Medulla oblongata (tissue), 1 donor: ENCODE data around the gene PLCH2.
A peak's percentile ranks its signal among the peaks of the same experiment; 100 is the strongest.

Source experiments
- DNase-seq: peaks from one replicate; pipeline ENCODE4 v3.0.0-alpha.2; 2015; ENCODE audit errors: extremely low spot score

PLCH2 gene

DNA sequence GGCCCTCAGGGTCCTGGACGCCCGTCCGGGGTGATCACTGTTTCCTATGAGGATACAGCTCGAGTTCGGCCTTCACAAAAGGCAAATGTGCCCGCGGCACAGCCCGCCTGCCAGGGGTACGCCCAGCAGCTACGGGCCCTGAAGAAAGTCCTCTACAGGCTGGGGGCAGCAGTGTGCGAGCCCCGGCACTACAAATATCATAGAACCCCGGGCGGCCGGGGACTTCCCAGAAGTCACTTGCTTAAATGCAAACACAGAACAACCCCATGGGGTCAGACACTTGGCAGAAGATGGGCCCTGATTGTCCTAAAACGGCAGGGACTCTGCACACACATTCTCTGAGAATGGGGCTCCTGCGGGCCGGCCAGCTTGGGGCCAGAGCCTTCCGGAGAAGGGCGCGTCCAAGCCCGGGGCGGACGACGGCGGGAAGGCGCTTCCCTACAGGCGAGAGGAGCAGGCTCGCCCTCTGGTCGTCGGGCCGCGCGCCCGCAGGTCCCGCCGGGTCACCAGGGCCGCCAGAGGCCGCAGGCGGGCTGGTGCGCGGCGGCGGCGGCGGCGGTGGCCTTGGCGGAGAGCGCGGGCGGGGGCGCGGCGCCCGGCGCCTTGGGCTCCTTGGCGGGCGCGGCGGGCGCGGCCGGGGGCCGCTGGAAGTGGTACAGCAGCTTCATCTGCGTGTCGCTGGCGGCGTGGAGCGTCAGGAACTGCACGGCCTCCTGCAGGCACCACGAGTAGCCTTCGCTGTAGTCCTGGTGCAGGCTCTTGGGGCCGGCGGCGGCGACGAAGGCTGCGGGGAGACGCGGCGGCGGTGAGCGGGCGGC lies 53.1 kb downstream of the PLCH2 start:
- DNase-seq: no peak

DNA sequence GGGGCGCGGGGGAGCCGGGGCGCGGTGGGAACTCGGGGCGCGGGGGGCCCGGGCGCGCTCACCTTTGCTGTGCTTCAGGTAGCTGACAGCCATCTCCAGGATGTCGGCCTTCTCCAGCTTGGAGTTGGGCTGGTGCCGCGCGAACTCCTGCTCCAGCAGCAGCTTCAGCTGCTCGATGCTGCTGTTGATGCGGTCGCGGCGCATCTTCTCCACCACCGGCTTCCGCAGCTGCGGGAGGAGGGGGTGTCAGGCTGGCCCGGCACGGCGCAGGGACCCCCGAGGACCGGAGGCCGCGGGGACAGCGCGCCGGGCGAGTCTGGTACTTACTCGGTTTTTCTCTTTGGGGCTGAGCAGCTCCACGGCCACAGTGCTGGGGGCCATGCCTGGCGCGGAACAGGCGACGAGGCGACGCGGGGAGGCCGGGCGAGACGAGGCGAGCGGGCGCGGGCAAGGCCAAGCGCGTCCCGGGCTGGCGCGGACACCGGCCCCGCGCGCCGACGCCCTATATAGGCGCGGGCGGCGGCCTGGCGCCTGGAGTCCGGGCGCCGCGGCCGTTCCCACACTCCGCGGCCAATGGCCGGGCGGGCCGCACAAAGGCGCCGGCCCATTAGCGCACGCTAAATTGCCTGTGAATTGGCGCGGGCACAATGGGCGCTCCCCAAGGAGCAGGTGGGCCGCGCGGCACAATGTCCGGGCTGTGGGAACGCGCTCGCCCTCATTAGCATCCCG lies 53.9 kb downstream of the PLCH2 start, which contains the start of gene HES5:
Gene HES5, minus strand, starts transcription at position 480 of the 729 bp plus-strand sequence. Its CDS starts 99 bp downstream, at position 381.
- no peak for DNase-seq

DNA sequence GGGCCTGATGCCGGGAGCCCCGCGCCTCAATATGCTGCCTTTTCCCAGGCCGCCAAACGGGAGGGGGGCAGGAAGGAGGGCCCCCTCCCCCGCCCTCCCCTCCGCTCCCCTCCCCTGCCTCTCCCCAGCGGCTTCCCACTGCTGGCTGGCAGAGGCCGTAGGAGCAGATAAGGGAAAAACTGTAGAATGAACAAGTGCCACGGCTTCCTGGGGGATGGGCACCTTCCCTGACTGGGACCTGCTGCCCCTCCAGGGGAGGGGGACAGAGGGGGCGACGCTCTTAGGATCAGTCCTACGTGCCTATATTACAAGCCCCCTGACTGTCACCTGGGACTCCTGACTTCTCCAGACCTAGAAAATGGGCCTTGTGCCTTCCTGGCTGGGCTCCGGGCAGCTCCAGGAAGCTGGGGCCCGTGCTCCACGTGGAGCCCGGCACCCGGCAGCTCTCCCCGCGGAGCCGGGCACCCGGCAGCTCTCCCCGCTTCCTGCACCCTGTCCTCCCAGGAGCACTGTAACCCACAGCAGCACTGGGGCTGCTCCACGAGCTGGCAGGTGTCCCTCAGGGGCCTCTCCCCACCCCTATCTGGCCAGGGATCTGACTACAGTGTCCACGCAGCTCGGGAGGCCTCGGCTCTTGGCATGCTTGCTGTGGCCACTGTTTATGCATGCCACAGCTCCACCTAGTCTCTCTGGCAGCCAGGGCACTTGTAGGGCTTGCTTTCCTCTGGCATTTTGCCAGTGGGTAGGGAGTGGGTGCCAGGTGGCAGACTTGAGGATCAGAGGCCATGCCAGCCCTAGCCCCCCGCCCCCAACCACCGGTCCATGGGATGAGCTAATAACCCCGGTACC lies 54.6 kb downstream of the PLCH2 start:
- DNase-seq: no peak

DNA sequence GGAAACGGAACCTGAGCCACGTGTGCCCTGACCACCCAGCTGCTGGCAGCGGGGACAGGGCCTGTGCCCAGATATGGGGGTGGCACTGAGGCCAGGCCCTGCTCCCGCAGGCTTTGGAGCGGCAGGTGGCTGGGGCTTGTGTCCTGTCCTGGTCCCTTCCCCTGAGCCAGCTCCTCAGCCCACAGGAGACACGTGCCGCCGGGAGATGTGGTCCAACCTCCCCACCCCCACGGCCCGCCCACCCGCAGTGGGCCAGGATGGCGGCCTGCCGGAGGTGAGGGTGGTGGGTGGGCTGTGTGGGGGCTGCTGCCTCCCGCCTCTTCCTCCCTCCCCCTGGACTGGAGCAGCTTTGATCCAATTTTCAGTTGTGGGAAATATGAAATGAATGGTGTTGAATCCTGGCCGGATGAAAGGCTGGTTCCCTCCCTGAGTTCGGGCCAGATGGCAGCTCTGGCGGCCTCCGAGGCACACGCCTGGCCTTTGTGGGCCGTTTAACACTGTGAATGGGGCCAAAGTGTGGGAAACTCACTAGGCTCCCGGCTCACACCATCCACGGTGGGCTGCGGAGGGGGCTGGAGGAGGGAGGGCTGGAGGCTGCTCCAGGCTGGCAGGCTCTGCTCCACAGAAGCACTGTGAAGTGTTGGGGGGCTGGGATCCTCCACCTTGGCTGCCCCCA lies 56.5 kb downstream of the PLCH2 start:
- no peak for DNase-seq

DNA sequence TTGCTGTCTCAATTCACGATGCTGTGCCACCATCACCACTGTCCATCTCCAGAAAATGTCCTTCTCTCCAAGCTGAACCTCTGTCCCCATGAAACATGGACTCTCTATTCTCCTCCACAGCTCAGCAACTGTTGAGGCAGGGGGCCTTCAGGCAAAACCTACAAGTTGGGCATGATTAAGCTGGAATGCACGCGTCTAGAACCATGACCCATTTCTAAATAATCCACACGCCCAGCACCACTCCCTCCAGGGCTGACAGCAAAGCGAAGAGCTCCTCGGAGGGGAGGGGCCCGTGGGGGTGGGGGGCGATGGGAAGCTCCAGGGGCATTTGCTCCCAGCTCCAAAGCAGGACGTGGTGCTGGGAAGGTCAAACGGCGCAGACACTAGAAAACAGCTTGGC lies 57.3 kb downstream of the PLCH2 start:
- DNase-seq: no peak

DNA sequence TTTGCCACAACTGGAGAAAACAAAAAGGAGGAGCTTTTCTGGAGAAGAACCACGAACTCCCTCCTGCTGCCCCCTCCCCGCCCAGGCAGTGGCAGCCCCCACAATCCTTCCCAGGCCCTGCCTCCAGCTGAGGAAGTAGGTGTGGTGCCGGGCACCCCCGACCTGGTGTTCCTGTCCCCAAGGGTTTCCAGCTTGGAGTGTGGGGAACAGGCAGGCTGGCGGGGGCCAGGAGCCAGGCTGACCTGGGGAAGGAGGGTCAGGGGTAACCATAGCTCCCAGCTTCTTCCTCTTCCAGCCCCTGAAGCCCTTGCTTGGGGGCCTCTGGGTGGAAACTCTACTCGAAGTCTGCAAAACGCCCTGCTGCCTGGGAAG lies 58.2 kb downstream of the PLCH2 start:
- no peak for DNase-seq

DNA sequence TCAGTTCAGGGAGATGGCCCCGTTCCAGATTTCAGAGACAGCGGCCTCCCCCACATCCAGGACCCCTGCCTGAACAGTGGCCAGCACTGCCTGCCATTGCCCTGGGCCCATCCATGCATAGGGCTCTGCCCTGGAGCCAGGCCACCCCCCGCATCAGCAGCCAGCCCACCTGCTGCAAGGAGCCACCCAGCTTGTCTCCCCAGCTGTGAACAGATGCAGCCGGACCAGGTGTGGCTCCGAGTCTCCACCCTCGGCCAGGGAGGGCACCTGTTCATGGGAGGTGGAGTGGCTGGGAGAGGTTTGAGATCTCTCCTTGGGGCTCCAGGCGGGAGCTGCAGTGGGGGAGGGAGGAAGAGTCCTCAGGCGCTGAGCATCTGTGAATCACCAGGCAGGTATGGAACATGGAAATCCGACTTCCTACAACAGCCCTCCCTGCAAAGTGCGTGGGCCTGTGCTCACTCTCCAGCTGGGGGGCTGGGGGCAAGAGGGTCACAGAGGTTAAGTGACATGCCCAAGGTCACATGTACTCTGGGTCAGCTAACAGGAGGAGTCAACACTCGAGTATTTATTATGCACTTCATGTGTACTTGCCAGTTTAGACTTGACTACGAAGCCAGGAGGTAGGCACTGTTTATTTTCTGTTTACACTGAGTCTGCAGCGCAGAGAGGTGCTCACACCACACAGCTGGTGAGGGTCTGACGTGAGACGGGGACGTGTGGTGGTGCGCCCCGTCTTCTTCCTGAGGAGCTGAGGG lies 58.8 kb downstream of the PLCH2 start:
- DNase-seq: no peak

DNA sequence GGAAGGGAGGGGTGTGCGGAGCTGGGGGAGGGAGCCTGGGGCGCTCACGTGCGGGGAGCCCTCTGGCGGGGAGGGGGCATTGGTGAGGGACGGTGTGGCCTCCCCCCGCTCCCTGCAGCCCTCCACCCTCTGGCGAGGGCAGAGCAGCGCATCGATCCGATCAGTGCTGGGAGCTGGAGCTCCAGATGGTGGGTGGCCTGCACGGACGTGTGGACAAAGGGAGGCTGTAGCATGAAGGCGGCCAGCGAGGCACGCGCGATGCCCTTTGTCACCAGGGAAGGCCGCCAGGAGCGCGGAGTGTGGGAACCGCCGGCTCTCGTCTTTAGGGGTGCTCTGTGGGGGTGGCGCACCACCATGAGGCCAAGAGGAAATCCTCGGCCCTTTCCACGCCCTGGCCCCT lies 59.4 kb downstream of the PLCH2 start:
- DNase-seq: no peak

DNA sequence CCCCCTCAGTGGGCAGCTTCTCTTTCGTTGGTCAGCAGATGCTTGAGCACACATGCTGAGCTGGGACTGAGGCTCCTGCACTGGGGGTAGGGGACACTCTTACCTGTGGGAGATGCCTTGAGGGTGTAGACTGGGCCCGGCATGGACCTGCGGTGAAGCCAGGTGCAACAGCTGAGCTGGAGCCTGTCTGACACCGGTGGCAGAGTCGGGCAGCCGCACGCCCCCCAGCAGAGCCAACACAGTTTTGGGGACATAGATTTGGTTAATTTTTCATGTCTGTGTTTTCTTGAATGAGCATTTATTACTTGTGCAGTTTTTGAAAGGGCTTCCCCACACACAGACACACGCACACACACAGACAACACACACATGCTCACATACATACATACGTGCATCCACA lies 59.9 kb downstream of the PLCH2 start:
- DNase-seq: no peak

DNA sequence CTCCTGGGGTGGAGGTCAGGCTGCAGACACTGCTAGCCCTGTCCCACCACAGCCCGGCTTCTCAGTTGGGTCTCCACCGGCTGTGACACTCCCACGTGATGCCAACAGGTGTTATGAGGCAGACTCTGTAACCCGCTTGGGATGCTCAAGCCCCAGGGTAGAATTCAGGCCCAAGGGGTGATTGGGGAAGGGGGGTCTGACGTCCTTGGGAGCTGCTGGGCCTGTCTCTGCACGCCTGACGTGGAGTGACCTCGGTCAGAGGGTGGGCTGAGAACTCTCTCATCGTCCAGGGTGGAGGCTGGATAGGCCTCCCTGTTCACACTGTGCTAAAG lies 61.7 kb downstream of the PLCH2 start:
- DNase-seq: no peak

DNA sequence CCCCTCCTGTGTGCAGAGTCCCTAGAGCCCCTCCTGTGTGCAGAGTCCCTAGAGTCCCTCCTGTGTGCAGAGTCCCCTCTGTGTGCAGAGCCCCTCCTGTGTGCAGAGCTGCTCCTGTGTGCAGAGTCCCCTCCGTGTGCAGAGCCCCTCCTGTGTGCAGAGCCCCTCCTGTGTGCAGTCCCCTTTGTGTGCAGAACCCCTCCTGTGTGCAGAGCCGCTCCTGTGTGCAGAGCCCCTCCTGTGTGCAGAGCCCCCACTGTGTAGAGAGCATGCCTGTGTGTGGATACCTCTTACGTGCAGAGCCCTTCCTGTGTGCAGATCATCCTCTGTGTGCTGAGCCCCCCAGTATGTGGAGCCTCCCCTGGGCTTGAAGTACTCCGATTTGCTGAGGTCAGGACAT lies 62.3 kb downstream of the PLCH2 start:
- DNase-seq: no peak

DNA sequence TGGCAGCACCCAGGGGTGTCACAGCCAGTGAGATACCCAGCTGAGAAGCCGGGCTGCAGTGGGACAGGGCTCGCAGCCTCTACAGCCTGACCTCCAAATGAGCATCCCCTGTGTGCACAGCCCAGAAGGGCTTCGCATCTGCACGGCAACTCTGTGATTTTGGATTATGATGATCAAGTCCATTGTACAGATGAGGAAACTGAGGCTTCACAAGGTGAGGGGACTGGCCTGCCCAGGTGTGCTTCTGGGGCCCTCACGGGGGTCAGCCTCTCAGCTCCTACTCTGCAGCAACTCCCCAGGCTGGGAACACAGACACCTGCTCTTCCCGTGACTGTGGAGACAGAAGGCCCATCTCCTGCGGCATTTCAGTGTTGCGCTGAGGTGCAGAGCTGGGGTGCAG lies 62.8 kb downstream of the PLCH2 start:
- DNase-seq: no peak

DNA sequence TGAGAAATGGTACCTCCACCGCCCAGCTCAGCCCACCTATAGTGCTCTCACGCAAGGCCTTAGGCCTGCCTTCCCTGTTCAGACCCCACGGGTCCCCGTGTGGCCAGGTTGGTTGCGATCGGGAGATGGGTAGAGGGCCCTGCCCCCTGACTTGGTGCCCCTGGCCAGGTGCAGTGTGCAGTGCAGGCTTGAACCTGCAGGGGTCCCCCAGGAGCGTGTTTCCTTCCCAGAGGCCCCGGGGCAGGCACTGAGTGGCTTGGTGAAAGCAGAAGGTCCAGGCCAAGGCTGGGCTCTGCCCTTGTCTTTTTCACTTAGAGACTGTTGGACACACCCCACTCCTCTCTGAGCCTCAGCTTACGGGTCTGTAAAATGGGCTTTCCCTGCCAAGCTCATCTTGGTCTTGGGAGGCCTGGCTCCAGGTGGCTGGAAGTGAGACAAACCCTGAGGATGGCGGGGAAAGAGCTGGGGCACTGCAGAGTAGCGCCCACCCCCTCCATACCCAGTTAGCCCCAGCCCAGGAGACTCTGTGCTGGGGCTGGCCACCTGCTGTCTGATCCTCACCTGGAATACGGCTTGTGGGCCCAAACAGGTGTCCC lies 63.3 kb downstream of the PLCH2 start:
- DNase-seq: no peak

DNA sequence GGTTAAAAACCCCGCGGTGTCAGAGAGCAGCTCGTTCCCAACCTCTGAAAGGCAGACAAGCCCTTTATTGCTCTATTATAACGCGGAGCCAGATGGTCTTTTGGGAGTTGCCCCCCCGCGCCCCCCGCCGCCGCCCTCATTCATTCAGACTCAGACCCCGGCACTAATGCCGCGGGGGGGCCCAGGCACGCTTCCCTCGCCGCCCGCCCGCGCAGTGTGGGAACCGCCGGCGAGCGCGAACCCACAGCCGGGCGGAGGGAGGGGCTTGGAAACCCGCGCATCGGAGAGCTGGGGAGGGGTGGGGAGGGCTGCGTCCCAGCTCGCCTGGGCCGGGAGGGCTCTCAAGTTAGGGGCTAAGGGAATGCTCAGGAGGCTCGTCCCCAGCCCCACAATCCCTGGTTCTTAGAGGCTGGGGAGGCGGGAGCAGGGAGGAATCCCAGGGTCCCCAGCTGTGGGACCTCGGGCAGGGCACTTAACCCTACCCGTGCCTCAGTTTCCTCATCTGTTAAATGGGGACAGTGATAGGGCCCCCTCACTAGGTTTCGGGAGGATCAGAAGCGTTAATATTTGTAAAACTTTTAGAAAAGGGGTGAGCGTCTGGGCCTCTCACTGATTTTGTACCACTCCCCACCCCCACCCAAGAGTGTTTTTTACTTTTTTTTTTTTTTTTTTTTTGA lies 64.9 kb downstream of the PLCH2 start:
- DNase-seq: no peak

DNA sequence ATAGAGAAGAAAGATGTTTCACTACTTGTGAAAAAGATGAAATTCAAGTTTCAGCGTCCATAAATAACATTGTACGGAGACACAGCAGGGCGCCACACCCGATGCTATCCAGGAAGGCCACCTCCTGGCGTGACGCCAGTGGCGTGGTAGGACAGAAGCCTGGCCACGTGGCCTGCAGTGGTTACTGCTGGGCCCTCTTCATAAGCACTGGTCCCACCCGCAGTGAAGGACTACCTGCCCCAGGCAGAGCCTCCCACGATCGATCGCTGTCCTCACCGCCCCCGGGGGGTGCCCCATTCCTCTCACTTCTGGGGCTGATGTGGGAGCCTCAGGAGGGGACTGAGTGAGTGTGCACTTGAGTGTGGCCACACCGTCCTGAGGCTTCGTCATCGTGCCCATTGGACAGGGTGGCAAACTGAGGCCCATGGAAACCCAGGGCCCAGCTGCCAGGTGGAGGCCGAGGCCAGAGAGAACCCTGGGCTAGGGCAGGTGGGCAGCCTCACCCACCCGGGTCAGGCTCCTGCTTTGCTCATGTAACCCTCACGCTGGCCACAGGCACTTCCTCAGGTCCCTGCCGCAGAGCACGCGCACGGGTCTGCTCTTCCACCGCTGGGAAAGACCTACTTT lies 65.6 kb downstream of the PLCH2 start:
- DNase-seq: no peak

DNA sequence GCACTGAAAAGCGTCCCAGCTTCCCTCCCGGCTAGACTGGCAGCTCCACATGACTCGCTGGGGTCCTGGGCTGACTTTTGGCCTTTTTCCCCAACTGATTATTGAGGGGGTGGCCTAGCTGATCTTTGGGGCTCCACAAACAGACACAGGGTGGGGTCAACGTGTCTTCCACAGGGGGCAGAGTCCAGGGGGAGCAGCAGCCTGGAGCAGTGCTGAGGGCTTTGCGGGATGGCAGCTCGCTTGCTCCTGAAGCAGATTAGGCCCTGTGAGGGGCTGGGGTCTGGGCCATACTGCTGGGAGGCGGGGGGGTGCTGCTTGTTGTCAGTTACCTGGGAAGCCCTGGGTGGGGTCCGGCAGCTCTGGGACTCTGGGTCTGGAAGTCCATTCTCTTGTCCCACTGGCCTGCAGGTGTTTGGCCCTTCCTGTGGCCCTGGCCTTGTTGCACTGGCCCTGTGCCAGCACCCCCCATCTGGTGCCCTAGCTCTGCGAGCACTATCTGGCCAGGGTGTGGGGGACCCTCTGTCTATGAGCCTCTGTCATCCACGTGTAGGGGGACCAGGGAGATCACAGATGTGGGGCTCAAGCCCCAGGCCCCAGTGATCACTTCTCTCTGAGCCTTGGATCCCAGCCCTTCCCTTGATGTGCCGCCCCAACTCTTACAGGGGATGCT lies 66.3 kb downstream of the PLCH2 start:
- DNase-seq: no peak

DNA sequence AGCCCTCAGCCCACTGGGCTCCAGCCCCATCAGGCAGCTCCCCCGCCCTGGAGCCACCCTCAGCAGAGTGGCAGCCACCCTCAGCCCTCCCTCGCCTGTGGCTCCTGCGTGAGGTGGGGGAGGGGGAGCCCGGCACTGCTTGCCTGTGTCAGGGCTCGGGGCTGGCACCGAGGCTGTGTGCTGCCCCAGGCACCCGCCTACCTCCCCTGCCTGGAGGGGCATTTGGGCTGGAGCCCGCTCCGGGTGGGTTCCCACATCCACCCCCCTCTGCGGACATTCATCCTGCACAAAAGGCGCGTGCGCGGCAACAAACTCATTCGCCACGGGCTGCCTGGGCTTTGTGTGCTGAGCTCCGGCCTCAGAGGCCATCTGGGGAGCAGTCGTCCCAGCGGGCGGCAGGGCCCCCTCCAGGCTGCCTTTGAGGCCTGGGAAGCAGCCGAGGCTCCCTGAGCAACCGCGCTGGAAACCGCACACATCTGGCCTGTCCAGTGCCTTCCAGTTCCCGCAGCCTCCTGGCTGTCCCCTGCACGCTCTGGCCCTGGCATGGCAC lies 67.5 kb downstream of the PLCH2 start:
- DNase-seq: peak; percentile 63

DNA sequence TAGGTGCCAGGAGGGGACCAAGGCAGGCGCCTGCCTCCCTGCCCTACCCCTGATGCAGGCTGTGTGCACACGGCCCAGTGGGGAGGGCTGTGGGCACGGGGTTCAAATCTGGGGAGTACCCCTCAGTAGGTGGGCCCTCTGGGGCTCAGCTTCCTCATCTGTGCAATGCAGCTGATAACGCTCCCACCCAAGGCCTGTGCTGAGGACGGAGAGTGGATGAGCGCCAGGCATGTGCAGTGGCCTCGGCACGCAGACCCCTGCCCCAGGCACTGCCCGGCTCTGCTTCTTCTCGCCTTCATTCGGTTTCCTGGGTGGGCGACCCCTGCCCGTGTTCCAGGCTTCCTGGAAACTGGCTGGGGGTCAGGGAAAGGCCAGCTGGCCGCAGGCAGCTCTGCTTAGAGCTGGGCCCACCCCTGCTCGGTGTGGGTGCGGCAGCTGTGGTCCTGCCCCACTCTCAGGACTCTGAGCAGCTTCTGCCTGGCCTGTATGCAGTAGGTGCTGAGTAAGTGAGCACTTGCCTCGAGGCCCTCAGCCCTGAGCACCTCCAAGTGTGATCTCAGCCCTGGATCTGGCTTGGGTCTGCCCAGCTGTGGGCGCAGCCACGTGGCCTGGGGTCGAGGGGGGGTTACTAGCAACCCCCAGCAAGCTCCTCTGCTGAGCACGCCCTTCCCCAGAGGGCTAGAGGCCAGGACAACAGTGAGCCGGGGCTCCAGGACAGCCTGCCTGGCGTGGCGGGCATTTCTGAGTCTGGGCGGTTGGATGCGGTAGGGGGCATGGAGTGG lies 68.2 kb downstream of the PLCH2 start:
- DNase-seq: peak; percentile 12
